GM12873 (cell line): ENCODE results near the gene KIAA1958.

Experiments
- TF ChIP-seq, protein P1 (sequence below): IDR thresholded peaks from 2 replicates; pipeline ENCODE4 v1.5.1; 2012; ENCODE audit warnings: low read depth, mild to moderate bottlenecking, moderate library complexity, low read length, control low read depth; ENCODE audit not compliant: insufficient read depth; ENCODE audit errors: missing control alignments

KIAA1958 gene

GRCh38 chr9:112615584-112616266 lies 129.1 kb downstream of the KIAA1958 start:
- TF ChIP-seq, protein P1, sequence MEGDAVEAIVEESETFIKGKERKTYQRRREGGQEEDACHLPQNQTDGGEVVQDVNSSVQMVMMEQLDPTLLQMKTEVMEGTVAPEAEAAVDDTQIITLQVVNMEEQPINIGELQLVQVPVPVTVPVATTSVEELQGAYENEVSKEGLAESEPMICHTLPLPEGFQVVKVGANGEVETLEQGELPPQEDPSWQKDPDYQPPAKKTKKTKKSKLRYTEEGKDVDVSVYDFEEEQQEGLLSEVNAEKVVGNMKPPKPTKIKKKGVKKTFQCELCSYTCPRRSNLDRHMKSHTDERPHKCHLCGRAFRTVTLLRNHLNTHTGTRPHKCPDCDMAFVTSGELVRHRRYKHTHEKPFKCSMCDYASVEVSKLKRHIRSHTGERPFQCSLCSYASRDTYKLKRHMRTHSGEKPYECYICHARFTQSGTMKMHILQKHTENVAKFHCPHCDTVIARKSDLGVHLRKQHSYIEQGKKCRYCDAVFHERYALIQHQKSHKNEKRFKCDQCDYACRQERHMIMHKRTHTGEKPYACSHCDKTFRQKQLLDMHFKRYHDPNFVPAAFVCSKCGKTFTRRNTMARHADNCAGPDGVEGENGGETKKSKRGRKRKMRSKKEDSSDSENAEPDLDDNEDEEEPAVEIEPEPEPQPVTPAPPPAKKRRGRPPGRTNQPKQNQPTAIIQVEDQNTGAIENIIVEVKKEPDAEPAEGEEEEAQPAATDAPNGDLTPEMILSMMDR, result no peak

DNA sequence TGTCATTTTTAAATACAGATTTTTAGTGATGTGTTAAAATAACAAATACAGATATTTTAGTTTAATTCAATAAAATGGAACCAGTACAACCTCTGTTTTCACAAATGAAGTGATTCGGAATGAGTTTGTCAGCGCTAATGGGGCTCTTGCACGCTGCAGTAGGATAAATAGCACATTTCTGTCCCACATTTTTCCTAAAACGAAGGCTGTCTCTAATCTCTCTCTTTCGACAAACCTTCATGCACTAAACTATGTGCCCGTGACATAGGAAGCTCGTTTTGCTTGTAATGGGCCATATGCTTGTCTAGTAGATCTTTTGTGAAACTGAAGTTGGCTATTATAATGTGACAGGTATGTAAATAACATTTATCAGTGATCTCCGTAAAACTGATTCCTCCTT lies 130.7 kb downstream of the KIAA1958 start:
- TF ChIP-seq, protein P1, result no peak

DNA sequence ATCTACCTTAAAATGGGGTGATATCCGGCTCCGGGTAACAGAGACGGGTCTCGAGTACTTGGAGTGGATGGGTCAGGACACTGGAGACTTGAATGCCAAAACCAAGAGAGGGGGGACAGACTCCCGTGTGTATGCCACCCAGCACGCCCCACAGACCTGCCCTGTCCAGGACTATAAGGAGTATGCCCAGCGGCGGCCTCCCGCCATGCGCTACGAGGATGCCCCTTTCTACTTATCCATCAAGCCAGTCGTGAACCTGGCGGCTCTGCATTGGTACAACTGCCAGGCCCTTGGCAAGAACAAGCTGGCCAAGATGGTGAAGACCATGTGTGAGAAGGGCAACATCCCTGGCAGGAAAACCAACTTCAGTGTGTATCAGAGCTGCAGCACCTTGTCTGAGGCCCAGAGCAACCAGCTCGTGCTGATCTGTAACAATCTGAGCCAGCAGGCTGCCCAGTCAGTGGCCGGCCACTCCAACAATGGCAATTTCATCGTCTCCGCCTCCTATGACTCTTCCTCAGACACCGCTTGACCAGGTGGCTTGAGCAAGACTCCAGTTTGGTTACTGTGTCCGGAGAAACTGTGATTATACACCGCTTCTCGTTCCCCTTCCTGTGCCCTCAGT lies 131.9 kb downstream of the KIAA1958 start:
- TF ChIP-seq, protein P1, result no peak

DNA sequence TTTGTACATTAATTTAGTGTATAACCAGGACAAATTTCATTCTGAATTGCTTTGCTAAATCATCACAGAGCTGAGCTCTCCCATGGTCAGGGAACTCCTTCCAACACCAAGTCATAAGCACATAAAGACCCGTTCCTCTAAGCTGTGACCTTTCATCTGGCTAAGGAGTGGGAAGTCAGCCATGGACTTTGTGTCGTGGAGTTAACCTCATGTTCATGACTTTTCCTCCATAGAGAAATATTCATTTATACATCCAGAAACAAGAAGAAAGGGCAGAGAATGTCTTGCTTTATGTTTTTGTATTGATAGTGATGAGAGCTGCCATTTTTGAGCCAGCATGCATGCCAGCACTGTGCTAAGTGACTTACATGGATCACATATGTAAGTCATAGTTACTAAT lies 133.8 kb downstream of the KIAA1958 start:
- TF ChIP-seq, protein P1, result no peak

GRCh38 chr9:112621018-112621655 lies 134.5 kb downstream of the KIAA1958 start:
- TF ChIP-seq, protein P1, result no peak

GRCh38 chr9:112623198-112623597 lies 136.6 kb downstream of the KIAA1958 start:
- TF ChIP-seq, protein P1, result no peak
